NB4 (cell line): Measurements from ENCODE around the gene INSC.

ENCODE experiments used
- CTCF ChIP-seq: IDR thresholded peaks from one replicate; pipeline ENCODE4 v1.5.1; 2012; ENCODE audit warnings: low read depth, low read length
- POLR2A ChIP-seq: IDR thresholded peaks from 2 replicates; pipeline ENCODE4 v1.6.1; 2011; ENCODE audit warnings: mild to moderate bottlenecking; ENCODE audit not compliant: insufficient read length; ENCODE audit errors: extremely low read depth

GRCh38 chr11:15145151-15145550 is 30.4 kb downstream of the INSC start:
- TF ChIP-seq CTCF (no peak), POLR2A (no peak)
